T-helper 2 cell treated with Interferon-gamma antibody and Interleukin-4, amounts not matched to agents 5 μg/mL and 100 μg/mL, for 36 hours (primary cell): ENCODE measurements around the gene PRAMEF1.
"Not testable (repeated sequence)": the region's sequence is repeated elsewhere in the genome, so short reads cannot be mapped to it uniquely, and the experiment has no call there.

Experiments
- DNase-seq: peaks from one replicate; pipeline ENCODE4 v3.0.0; 2021; ENCODE audit warnings: low spot score
- H3K27ac Mint-ChIP-seq: one replicate; pipeline ENCODE4 v1.8.0; 2021; ENCODE audit warnings: mild to moderate bottlenecking, mixed read lengths
- H3K27me3 Mint-ChIP-seq: one replicate; pipeline ENCODE4 v1.8.0; 2021; ENCODE audit warnings: low read depth, mixed read lengths
- H3K36me3 Mint-ChIP-seq: one replicate; pipeline ENCODE4 v1.8.0; 2021; ENCODE audit warnings: low read depth, mixed read lengths
- H3K4me1 Mint-ChIP-seq: one replicate; pipeline ENCODE4 v1.8.0; 2021; ENCODE audit warnings: low read depth, mixed read lengths
- H3K4me3 Mint-ChIP-seq: one replicate; pipeline ENCODE4 v1.8.0; 2022; ENCODE audit warnings: mild to moderate bottlenecking, moderate library complexity, mixed read lengths
- H3K9me3 Mint-ChIP-seq: one replicate; pipeline ENCODE4 v1.8.0; 2021; ENCODE audit warnings: mixed read lengths

The PRAMEF1 gene

DNA sequence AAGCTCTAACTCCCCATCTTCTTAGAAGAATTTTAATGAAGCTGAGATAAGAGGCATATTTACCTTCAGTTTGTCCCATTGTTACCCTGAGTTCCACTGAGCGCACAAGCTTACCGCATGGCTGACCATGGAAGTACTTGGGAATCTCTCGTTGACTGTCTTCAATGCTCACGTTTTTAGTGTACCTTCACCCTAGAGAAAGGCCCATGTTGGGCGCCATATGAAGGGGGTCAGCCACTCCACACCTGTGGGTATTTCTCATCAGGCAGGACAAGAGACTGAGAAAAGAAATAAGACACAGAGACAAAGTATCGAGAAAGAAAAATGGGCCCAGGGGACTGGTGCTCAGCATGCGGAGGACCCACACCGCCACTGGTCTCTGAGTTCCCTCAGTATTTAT is 6.5 kb upstream of the PRAMEF1 start:
- not testable (repeated sequence) for H3K36me3 Mint-ChIP-seq, H3K27ac Mint-ChIP-seq, H3K4me1 Mint-ChIP-seq, H3K4me3 Mint-ChIP-seq, DNase-seq, H3K27me3 Mint-ChIP-seq
- H3K9me3 Mint-ChIP-seq = peaks cover 22% of the 10 kb centered on the region

DNA sequence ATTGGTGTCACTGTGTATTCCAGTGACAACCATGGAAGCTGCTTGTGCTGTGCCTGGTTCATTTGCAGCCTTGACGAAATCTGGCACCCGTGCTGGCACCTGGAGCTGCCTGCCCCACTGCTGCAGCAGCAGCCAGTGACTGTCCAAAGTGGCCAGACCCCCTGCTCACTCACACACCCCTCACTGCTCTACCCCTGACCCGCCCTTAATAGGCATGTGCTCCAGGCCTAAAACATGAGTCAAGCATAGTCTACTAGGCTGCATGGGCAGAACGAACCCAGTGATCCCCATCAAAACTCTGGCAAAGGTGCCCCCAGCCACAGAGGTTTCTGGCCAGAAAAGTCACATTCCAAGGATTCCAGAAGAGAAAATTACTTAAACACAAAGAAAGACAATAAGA is 7.7 kb downstream of the PRAMEF1 start:
- H3K4me1 Mint-ChIP-seq = no peaks in the 10 kb centered on the region
- no peaks in the 10 kb centered on the region for H3K36me3 Mint-ChIP-seq
- H3K27ac Mint-ChIP-seq = no peak overlapping the region

GRCh38 chr1:12799730-12800129 is 8.5 kb downstream of the PRAMEF1 start:
- no peak for DNase-seq
- Mint-ChIP-seq H3K27ac (no peak overlapping the region), H3K9me3 (no peaks in the 10 kb centered on the region), H3K36me3 (no peaks in the 10 kb centered on the region), H3K4me3 (no peak overlapping the region), H3K4me1 (no peaks in the 10 kb centered on the region), H3K27me3 (no peaks in the 10 kb centered on the region)

More for the DNA sequence above, 7.7 kb downstream of the PRAMEF1 start:
- Mint-ChIP-seq H3K27me3 (no peaks in the 10 kb centered on the region), H3K4me3 (no peak overlapping the region), H3K9me3 (no peaks in the 10 kb centered on the region)
- no peak for DNase-seq

GRCh38 chr1:12809933-12810332 is 18.7 kb downstream of the PRAMEF1 start:
- Mint-ChIP-seq H3K4me1 (no peaks in the 10 kb centered on the region), H3K36me3 (no peaks in the 10 kb centered on the region), H3K4me3 (no peak overlapping the region), H3K27me3 (peaks cover 2% of the 10 kb centered on the region), H3K9me3 (no peaks in the 10 kb centered on the region), H3K27ac (no peak overlapping the region)
- no peak for DNase-seq

DNA sequence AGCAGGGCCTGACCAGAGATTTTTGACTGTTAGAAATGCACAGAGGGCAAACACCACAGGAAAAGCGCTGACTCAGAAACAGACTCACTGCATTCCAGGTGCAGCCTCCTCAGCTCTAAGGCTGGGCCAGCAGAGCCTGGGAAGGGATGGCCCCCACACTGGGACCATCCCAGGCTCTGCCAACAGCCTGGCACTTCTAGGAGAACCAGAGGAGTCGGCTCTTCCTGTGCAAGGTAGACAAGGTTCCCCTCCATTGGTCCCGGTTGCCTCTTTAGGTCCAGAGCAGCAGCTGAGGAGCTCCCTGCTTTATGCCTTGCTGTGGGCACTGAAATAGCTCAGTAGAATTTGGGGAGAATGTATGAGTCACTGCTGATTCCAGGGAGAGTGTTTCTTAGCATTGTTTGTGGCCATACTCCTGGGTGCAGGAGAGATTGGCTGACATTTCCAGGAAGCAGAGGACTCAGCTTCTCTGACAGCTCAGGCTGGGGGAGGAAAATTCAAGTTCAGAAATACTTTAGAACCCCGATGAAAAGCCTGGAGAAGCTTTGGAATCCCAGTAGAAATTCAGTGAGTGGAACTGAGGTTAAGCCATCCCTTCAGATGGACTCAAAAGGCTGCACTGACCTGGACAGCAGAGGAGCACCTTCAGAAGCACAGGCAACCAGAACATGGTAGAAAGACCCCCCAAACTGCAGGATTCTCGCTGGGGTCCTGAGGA is 19.7 kb downstream of the PRAMEF1 start:
- H3K27ac Mint-ChIP-seq = no peak overlapping the region
- no peaks in the 10 kb centered on the region for H3K4me1 Mint-ChIP-seq
- no peaks in the 10 kb centered on the region for H3K9me3 Mint-ChIP-seq
- no peak overlapping the region for H3K4me3 Mint-ChIP-seq
- no peaks in the 10 kb centered on the region for H3K36me3 Mint-ChIP-seq
- H3K27me3 Mint-ChIP-seq = peaks cover 2% of the 10 kb centered on the region
- DNase-seq = no peak

- no peak overlapping the region for H3K4me3 Mint-ChIP-seq
- H3K27ac Mint-ChIP-seq = no peak overlapping the region
- no peaks in the 10 kb centered on the region for H3K4me1 Mint-ChIP-seq
- H3K27me3 Mint-ChIP-seq = peaks cover 2% of the 10 kb centered on the region
- no peaks in the 10 kb centered on the region for H3K36me3 Mint-ChIP-seq
- H3K9me3 Mint-ChIP-seq = no peaks in the 10 kb centered on the region
- no peak for DNase-seq
These were observed 20.2 kb downstream of the PRAMEF1 start for GRCh38 chr1:12811409-12811784.

DNA sequence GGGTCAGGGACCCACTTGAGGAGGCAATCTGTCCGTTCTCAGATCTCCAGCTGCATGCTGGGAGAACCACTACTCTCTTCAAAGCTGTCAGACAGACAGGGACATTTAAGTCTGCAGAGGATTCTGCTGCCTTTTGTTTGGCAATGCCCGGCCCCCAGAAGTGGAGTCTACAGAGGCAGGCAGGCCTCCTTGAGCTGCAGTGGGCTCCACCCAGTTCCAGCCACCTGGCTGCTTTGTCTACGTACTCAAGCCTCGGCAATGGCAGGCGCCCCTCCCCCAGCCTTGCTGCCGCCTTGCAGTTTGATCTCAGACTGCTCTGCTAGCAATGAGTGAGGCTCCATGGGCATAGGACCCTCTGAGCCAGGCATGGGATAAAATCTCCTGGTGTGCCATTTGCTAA is 27.9 kb downstream of the PRAMEF1 start:
- not testable (repeated sequence) for H3K36me3 Mint-ChIP-seq, H3K27me3 Mint-ChIP-seq, DNase-seq, H3K27ac Mint-ChIP-seq, H3K4me3 Mint-ChIP-seq, H3K4me1 Mint-ChIP-seq, H3K9me3 Mint-ChIP-seq

GRCh38 chr1:12831310-12831709 is 40.1 kb downstream of the PRAMEF1 start, which contains the start of gene PRAMEF11:
Gene PRAMEF11, minus strand, starts transcription at chr1:12831410. Its CDS starts 2,621 bp downstream, at chr1:12828789.
- not testable (repeated sequence) for H3K4me1 Mint-ChIP-seq, H3K27me3 Mint-ChIP-seq, DNase-seq, H3K36me3 Mint-ChIP-seq, H3K27ac Mint-ChIP-seq, H3K4me3 Mint-ChIP-seq, H3K9me3 Mint-ChIP-seq

DNA sequence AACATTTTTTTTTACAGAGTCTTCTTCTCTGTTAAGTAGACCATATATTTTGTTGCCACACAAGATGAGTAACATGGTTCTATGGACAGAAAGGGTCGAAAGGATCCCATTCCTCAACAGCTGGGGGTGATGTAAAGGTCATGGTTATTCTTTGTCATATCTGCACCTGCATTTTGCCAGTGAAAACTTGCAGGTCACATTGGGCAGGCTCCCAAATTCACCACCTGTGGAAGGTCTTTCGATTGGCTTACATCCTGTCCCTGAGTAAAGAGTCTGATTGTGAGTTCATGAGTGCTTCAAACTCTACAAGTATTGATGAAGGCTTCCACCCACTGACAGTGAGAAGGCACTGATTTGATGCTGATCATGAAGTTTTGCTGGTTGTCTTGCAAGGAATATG is 42.1 kb downstream of the PRAMEF1 start:
- not testable (repeated sequence) for H3K4me1 Mint-ChIP-seq, H3K4me3 Mint-ChIP-seq, H3K36me3 Mint-ChIP-seq, H3K27me3 Mint-ChIP-seq, H3K27ac Mint-ChIP-seq, DNase-seq, H3K9me3 Mint-ChIP-seq
